NCI-H526 (cell line): ENCODE data around the gene CEP97.
"Not testable (repeated sequence)": the region's sequence is repeated elsewhere in the genome, so short reads cannot be mapped to it uniquely, and the experiment has no call there.

Experiments
- DNase-seq, 2 experiments: peaks; one replicate each; lab custom pipeline; 2025; lab: John Stamatoyannopoulos, UW

The CEP97 gene

GRCh38 chr3:101703169-101703568 is 21.2 kb upstream of the CEP97 start:
- DNase-seq, result no peak

- not testable (repeated sequence) for DNase-seq
Observed at GRCh38 chr3:101704639-101705038, 19.8 kb upstream of the CEP97 start.

GRCh38 chr3:101709126-101709525 is 15.3 kb upstream of the CEP97 start:
- DNase-seq, result no peak

DNA sequence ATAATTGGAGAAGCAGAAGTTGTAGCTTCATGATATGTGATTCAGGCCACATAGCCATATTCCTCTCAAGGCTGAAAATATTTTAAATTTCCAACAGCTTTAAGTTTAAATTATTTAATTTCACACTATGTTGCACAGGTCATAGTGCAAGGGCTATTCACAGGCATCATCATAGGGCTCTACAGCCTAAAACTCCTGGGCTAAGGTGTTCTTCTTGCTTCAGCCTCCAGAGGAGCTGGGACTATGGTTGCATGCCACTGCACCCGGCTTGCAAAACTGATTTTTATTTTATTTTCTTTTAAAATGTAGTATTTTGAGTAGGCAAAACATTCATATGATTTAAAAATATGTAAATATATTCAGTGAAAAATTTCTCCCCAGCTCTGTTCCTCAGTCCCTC is 6.0 kb upstream of the CEP97 start:
- no peak for DNase-seq

- DNase-seq, result no peak
Observed at GRCh38 chr3:101719604-101720185, 4.7 kb upstream of the CEP97 start.

DNA sequence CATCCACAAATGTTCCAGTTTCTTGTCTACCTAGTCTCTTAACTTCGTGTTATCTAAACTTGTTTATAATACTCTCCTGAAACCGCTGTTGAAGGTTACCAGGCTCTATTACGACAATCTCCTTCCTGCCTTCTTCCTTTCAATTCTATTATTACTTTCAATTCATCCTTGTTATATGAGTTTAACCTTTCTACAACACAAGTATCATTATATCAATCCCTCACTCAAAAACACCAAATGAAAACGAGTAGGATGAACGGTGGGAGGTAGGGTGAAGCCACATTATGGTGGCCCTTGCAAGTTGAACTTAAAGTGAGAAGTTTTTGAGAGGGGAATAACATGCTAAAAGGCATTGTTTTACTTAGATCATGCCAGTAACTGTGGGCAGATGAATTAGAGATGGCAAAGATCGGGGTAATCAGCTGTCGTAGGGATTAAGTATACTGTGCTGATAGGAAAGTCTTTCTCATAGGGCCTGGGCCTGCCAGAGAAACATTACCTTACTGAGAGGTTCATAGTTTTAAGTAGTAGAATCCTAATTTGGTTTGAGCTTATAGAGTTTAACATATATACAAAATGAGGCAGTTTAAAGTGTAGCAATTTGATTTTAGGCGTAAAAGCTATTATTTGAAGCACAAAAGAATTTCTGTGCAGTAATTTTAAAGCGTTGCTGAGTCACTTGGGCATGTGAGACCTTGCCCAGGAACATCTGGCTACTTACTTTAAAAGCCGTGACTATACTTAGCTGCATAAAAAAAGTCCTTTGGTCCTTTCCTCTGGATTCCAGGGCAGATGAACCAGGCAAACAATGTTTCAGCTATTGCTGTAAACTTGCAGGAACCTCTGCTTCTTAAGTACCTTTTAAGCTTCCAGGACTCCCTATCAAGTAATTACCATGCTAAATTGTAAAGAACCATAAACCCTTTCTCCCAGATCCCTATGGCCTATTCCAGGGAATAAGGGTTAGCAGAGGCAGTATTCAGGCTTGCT is 3.3 kb upstream of the CEP97 start:
- no peak for DNase-seq

GRCh38 chr3:101722394-101723173 is 1.8 kb upstream of the CEP97 start:
- no peak for DNase-seq

DNA sequence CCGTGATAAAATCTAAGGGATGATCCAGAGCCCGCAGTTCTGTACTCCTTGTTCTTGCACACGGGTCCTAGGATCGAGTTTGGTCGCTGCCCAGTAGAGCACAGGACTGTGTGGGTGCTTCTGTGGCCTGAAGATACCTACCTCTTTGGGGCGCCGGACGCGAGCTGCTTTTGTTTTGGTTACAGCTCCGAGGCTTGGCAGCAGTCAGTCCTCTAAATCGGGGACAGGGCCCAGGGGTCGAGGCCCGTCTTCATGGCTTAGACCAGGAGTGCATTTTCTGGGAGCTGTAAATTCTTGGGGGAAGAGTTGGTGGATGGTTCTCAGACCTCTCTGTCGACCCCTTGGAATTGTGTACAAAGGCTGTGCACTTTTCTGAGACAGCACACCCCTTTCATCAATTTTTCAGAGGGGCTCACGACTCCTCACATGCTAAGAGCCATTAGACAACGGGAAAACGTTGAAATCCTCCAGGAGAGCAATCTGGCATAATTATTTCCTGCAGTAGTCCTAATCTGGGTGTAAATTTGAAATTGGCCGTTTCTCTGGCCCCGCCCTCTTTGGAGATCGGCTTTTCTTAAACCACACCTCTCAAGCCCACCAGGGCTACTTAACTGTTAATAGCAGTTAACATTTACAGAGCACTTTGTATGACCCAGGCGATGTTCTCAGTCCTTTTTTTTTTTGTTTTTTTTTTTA is 928 bp downstream of the CEP97 start:
- DNase-seq, result peak; percentile 6 to 42

- no peak for DNase-seq
Observed at GRCh38 chr3:101725890-101726275, 1.5 kb downstream of the CEP97 start.

GRCh38 chr3:101729586-101729985 is 5.2 kb downstream of the CEP97 start:
- DNase-seq, result no peak

DNA sequence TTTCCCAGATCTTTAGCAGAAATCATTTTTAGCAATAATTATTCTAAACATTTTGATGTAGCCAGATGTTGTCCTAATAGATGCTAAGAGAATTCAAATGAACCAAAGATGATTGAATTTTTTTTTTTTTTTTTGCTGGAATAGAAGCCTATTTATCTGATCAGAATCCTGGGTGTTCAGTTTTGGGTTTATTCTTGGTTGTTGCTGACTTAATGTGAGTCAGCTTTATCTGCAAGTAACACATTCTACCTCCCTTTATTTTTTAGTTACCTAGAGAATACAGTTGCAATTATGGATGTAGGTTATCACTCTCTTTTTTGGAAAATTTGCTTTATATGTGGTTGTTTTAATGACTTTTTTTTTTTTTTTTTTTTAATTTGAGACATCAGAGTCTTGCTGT is 6.4 kb downstream of the CEP97 start:
- DNase-seq, result no peak

DNA sequence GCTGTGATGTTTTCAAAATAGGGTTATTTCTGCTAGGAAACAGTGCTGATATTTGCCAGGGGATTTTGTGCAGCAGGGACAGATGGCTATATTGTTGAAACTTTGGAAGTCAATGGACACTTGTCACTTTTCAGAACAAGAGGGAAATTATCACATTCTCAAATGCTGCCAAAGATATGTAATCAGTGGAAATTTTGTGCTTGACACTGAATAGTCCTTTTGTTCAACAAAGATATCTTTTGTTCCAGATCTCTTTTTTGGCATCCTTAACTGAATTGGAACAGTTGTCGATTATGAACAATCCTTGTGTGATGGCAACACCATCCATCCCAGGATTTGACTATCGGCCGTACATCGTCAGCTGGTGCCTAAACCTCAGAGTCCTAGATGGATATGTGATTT is 7.8 kb downstream of the CEP97 start:
- DNase-seq, result no peak

- DNase-seq, result no peak
Observed at GRCh38 chr3:101735833-101736232, 11.4 kb downstream of the CEP97 start.

DNA sequence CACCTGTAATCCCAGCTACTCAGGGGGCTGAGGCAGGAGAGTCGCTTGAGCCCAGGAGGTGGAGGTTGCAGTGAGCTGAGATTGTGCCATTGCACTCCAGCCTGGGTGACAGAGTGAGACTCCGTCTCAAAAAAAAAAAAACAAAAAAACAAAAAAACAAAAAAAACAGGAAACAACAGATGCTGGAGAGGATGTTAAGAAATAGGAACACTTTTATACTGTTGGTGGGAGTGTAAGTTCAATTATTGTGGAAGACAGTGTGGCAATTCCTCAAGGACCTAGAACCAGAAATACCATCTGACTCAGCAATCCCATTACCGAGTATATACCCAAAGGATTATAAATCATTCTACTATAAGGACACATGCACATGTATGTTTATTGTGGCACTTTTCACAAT is 17.5 kb downstream of the CEP97 start:
- DNase-seq, result not testable (repeated sequence)

- no peak for DNase-seq
Observed at GRCh38 chr3:101744811-101745210, 20.4 kb downstream of the CEP97 start.

GRCh38 chr3:101745934-101746333 is 21.5 kb downstream of the CEP97 start:
- not testable (repeated sequence) for DNase-seq

DNA sequence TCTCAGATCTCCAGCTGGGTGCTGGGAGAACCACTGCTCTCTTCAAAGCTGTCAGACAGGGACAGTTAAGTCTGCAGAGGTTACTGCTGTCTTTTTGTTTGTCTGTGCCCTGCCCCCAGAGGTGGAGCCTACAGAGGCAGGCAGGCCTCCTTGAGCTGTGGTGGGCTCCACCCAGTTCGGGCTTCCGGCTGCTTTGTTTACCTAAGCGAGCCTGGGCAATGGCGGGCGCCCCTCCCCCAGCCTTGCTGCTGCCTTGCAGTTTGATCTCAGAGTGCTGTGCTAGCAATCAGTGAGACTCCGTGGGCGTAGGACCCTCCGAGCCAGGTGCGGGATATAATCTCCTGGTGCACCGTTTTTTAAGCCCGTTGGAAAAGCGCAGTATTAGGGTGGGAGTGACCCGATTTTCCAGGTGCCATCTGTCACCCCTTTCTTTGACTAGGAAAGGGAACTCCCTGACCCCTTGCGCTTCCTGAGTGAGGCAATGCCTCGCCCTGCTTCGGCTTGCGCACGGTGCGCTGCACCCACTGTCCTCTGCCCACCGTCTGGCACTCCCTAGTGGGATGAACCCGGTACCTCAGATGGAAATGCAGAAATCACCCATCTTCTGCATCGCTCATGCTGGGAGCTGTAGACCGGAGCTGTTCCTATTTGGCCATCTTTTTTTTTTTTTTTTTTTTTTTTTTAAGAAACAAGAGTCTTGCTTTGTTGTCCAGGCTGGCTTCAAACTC is 29.1 kb downstream of the CEP97 start:
- not testable (repeated sequence) for DNase-seq

DNA sequence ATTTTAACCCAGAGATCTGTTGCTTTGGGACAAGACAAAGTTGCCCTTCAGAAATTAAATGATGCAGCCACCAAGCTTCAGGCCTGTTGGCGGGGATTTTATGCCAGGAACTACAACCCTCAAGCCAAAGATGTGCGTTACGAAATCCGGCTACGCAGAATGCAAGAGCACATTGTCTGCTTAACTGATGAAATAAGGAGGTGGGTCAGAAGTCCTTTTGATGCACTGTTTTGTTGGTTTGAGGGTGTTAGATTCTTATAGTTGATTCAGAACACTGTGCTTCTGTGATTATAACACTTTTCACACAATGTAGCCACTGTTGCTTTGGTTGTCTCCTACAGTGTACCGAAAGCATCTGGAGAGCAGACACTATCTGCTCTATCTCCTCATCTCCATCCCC is 33.8 kb downstream of the CEP97 start:
- DNase-seq, result no peak

DNA sequence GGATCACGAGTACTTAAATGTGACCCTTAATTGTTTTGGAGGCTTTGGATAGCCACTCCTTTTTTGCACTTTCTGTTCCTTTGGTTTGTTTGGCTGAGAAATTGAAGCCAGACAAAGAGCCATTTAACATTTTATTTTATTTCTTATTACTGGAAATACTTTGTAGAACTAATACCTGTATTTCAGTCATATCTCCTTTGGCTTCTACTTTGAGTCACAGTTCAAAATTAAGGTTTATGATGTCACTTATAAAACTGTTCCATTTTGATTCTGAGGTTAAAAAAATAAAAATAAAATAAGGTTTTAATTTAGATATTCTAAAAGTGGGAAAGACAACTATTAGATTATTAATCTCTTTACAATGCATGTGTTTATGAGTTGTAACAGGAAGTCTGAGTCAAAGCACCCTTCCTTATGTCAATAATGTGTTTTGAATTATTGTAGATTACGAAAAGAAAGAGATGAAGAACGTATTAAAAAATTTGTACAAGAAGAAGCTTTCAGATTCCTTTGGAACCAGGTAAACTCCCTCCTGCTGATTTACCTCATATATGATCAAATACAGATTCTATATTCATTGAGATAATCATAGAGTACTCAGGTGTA is 37.7 kb downstream of the CEP97 start:
- DNase-seq, result no peak

DNA sequence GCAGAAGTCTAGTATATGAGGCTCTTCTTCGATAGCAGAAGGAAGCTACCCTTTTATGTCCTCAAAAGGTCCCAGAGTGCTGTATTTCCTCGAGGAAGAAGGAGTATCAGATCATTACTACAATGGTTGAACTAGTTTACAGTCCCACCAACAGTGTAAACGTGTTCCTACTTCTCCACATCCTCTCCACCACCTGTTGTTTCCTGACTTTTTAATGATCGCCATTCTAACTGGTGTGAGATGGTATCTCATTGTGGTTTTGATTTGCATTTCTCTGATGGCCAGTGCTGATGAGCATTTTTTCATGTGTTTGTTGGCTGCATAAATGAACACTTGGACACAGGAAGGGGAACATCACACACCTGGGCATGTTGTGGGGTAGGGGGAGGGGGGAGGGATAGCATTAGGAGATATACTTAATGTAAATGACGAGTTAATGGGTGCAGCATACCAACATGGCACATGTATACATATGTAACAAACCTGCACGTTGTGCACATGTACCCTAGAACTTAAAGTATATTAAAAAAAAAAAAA is 53.4 kb downstream of the CEP97 start:
- DNase-seq, result peak in 1 of 2 experiments; percentile 7
